Cardiac fibroblast (primary cell): ENCODE results near the gene ROBO2.

Experiments used
- DNase-seq, 2 donors: peaks; one replicate each; pipeline versions ENCODE4 v3.0.0 to v3.0.0-alpha.2; 2010; ENCODE audit warnings: low read depth in 2 of 2
- H3K4me3 ChIP-seq, 2 donors: replicated peaks in 1 of 2; 1 replicate in 1 of 2; 2 replicates in 1 of 2; pipeline ENCODE4 v1.5.1; 2011; ENCODE audit warnings: low read depth in 2 of 2, low read length in 2 of 2, mild to moderate bottlenecking in 2 of 2, moderate library complexity in 1 of 2
- CTCF ChIP-seq: IDR thresholded peaks from one replicate; pipeline ENCODE4 v1.5.1; 2011; ENCODE audit warnings: low read depth, mild to moderate bottlenecking, low read length, inconsistent platforms

The ROBO2 gene

GRCh38 chr3:77605308-77605707, 565.4 kb downstream of the ROBO2 start:
- H3K4me3 ChIP-seq: no peak overlapping the region
- no peak for TF ChIP-seq CTCF
- no peak for DNase-seq

DNA sequence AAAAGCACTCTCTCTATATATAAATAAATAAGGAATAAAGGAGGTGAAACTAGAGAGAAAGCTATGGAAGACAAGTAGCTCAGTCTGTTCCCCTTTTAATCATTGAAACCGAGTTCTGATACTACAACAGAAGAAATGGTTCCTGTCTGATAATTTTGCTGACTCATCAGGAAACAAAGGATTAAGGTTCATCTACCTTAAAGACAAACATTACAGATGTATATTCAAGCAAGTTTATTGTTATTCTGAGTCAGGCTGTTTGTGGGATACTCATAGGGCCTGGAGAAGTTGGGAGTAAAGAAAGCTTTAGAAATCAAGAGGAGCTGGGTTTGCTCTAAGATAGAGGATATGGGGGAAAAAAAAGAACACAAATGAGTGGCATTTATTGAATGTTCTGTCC, 566.0 kb downstream of the ROBO2 start:
- TF ChIP-seq CTCF: no peak
- no peak overlapping the region for H3K4me3 ChIP-seq
- DNase-seq: no peak

- DNase-seq: no peak
- no peak for TF ChIP-seq CTCF
- H3K4me3 ChIP-seq: no peak overlapping the region
Observed at GRCh38 chr3:77606372-77606771, 566.5 kb downstream of the ROBO2 start.

- no peak overlapping the region for H3K4me3 ChIP-seq
- TF ChIP-seq CTCF: no peak
- no peak for DNase-seq
Observed at GRCh38 chr3:77618686-77619085, 578.8 kb downstream of the ROBO2 start.

DNA sequence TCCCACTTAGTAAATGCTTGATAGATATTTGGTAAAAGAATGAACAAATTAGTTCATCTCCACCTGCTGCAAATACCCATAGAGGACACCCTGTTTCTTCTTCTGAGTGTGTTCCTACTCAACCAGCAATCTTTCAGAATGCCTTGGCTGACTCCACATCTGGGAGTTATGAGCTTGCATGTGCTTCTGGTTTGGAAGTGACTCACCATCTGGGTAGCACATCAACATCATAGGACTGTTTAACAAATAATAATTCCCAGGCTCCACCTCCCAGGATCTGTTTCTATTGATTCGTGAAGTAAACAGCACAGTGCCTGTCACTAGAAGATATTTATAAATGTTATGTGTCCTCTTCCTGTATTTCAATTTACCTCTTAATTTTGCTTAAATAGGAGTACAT, 580.1 kb downstream of the ROBO2 start:
- DNase-seq: no peak
- TF ChIP-seq CTCF: no peak
- no peak overlapping the region for H3K4me3 ChIP-seq

GRCh38 chr3:77623500-77623899, 583.6 kb downstream of the ROBO2 start:
- TF ChIP-seq CTCF: no peak
- no peak for DNase-seq
- no peak overlapping the region for H3K4me3 ChIP-seq

- TF ChIP-seq CTCF: no peak
- DNase-seq: no peak
- H3K4me3 ChIP-seq: no peak overlapping the region
Observed at GRCh38 chr3:77626157-77626556, 586.3 kb downstream of the ROBO2 start.
